ENCODE results near the gene CDK13. TPM values are rescaled to one million over a fixed set of nuclear protein-coding genes. Genes with fewer than 3 reads are reported as not detected.

CDK13 gene
- total RNA-seq, 1 experiment from 2014 or later, result 45.9 TPM

GRCh38 chr7:40015790-40016296 is 65.8 kb downstream of the CDK13 start:
- no TSS peak for BruUV-seq (replicated peaks)
- no peaks in the 10 kb centered on the region for H3K9me3 Mint-ChIP-seq (ENCODE audit: unreplicated experiment)
- TF ChIP-seq, protein P1, sequence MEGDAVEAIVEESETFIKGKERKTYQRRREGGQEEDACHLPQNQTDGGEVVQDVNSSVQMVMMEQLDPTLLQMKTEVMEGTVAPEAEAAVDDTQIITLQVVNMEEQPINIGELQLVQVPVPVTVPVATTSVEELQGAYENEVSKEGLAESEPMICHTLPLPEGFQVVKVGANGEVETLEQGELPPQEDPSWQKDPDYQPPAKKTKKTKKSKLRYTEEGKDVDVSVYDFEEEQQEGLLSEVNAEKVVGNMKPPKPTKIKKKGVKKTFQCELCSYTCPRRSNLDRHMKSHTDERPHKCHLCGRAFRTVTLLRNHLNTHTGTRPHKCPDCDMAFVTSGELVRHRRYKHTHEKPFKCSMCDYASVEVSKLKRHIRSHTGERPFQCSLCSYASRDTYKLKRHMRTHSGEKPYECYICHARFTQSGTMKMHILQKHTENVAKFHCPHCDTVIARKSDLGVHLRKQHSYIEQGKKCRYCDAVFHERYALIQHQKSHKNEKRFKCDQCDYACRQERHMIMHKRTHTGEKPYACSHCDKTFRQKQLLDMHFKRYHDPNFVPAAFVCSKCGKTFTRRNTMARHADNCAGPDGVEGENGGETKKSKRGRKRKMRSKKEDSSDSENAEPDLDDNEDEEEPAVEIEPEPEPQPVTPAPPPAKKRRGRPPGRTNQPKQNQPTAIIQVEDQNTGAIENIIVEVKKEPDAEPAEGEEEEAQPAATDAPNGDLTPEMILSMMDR (IDR thresholded peaks at IDR 0.05; ENCODE audit: insufficient read depth in 1 of 2, low read depth in 1 of 2, low read length in 1 of 2, severe bottlenecking in 1 of 2, unreplicated experiment in 1 of 2), result no peak
- H3K9me3 ChIP-seq, result no peaks in the 10 kb centered on the region
- H3K4me3 ChIP-seq (ENCODE audit: low read depth, low read length), result no peak overlapping the region
- H3K4me1 Mint-ChIP-seq (ENCODE audit: low read depth, unreplicated experiment), result peaks cover 17% of the 10 kb centered on the region
- intact Hi-C loops (cut with micrococcal nuclease; ENCODE audit: unreplicated experiment), result no loop called here
- H3K27me3 ChIP-seq (replicated peaks; ENCODE audit: control insufficient read depth, insufficient read depth, low read length), result no peaks in the 10 kb centered on the region
- no peaks in the 10 kb centered on the region; the same call in 1 of the 2 replicates for H3K36me3 ChIP-seq (ENCODE audit: control insufficient read depth, insufficient read depth, low read length)
- no peak overlapping the region for H3K4me3 Mint-ChIP-seq (ENCODE audit: unreplicated experiment)
- no peaks in the 10 kb centered on the region for H3K27me3 Mint-ChIP-seq (ENCODE audit: insufficient read depth, unreplicated experiment)
- no peak for DNase-seq
- ChIA-PET CTCF (no interaction called here), POLR2A (no interaction called here)
- no peaks in the 10 kb centered on the region for H3K4me1 ChIP-seq
- H3K36me3 Mint-ChIP-seq (ENCODE audit: insufficient read depth, unreplicated experiment), result peaks cover 31% of the 10 kb centered on the region
- H3K27ac Mint-ChIP-seq (ENCODE audit: unreplicated experiment), result peak overlapping the region; percentile 2

- no peaks in the 10 kb centered on the region for H3K4me1 ChIP-seq
- DNase-seq, result no peak
- Mint-ChIP-seq H3K9me3 (ENCODE audit: unreplicated experiment) (no peaks in the 10 kb centered on the region), H3K4me1 (ENCODE audit: low read depth, unreplicated experiment) (peaks cover 17% of the 10 kb centered on the region), H3K27ac (ENCODE audit: unreplicated experiment) (no peak overlapping the region), H3K36me3 (ENCODE audit: insufficient read depth, unreplicated experiment) (peaks cover 40% of the 10 kb centered on the region), H3K4me3 (ENCODE audit: unreplicated experiment) (no peak overlapping the region), H3K27me3 (ENCODE audit: insufficient read depth, unreplicated experiment) (no peaks in the 10 kb centered on the region)
- H3K4me3 ChIP-seq (ENCODE audit: low read depth, low read length), result no peak overlapping the region
- BruUV-seq (replicated peaks), result no TSS peak
- intact Hi-C loops (cut with micrococcal nuclease; ENCODE audit: unreplicated experiment), result no loop called here
- H3K27me3 ChIP-seq (replicated peaks; ENCODE audit: control insufficient read depth, insufficient read depth, low read length), result no peaks in the 10 kb centered on the region
- ChIA-PET POLR2A (no interaction called here), CTCF (no interaction called here)
- TF ChIP-seq, protein P1 (IDR thresholded peaks at IDR 0.05; ENCODE audit: insufficient read depth in 1 of 2, low read depth in 1 of 2, low read length in 1 of 2, severe bottlenecking in 1 of 2, unreplicated experiment in 1 of 2), result no peak
- H3K9me3 ChIP-seq, result no peaks in the 10 kb centered on the region
- H3K36me3 ChIP-seq (ENCODE audit: control insufficient read depth, insufficient read depth, low read length), result no peaks in the 10 kb centered on the region
Measured at GRCh38 chr7:40019558-40019957, 69.5 kb downstream of the CDK13 start.

DNA sequence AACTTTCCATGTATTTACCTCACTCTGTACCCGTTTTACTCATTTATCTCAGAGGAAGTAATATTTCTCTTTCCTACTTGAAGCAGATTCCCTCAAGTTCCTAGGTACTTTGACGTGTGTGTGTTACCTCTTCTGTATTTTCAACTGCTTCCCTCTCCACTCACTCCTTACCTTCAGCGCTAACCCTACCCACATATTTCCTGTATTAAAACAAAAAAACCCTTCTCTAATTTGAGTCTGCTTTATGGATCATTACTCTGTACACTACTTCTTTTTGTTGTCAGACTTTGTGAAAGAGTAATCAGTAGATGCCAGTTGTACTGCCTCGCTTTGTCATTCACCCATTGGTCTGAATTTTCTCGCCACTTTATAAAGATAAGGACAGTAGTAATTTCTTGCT is 74.0 kb downstream of the CDK13 start:
- Histone ChIP-seq H3K36me3 (ENCODE audit: control insufficient read depth, insufficient read depth, low read length) (no peaks in the 10 kb centered on the region; the same call in 1 of the 2 replicates), H3K27me3 (replicated peaks; ENCODE audit: control insufficient read depth, insufficient read depth, low read length) (no peaks in the 10 kb centered on the region), H3K4me3 (ENCODE audit: low read depth, low read length) (no peak overlapping the region), H3K4me1 (no peaks in the 10 kb centered on the region), H3K9me3 (no peaks in the 10 kb centered on the region)
- POLR2A ChIA-PET, result no interaction called here
- Mint-ChIP-seq H3K36me3 (ENCODE audit: insufficient read depth, unreplicated experiment) (peaks cover 49% of the 10 kb centered on the region), H3K27me3 (ENCODE audit: insufficient read depth, unreplicated experiment) (no peaks in the 10 kb centered on the region), H3K4me3 (ENCODE audit: unreplicated experiment) (no peak overlapping the region), H3K27ac (ENCODE audit: unreplicated experiment) (no peak overlapping the region), H3K4me1 (ENCODE audit: low read depth, unreplicated experiment) (peaks cover 6% of the 10 kb centered on the region), H3K9me3 (ENCODE audit: unreplicated experiment) (no peaks in the 10 kb centered on the region)
- DNase-seq, result no peak
- intact Hi-C loops (cut with micrococcal nuclease; ENCODE audit: unreplicated experiment), result no loop called here
- no TSS peak for BruUV-seq (replicated peaks)
- TF ChIP-seq, protein P1 (IDR thresholded peaks at IDR 0.05; ENCODE audit: insufficient read depth in 1 of 2, low read depth in 1 of 2, low read length in 1 of 2, severe bottlenecking in 1 of 2, unreplicated experiment in 1 of 2), result no peak
- CTCF ChIA-PET, result interaction anchor here (1.4 kb wide), 1 partner anchor 28 kb away, joined by 8 read pairs; no protein-coding TSS in a partner anchor
